NCI-H345 (cell line): ENCODE results near the gene CEP63.

Experiments used
- DNase-seq: peaks from one replicate; lab custom pipeline; 2025; lab: John Stamatoyannopoulos, UW

The CEP63 gene

GRCh38 chr3:134608771-134609435 is 123.0 kb downstream of the CEP63 start:
- no peak for DNase-seq

- DNase-seq, result peak; percentile 26
These were observed 124.1 kb downstream of the CEP63 start for GRCh38 chr3:134609821-134610431.

GRCh38 chr3:134610432-134611385 is 124.9 kb downstream of the CEP63 start:
- DNase-seq, result no peak

GRCh38 chr3:134611516-134611915 is 125.7 kb downstream of the CEP63 start:
- DNase-seq, result no peak

- no peak for DNase-seq
These were observed 127.2 kb downstream of the CEP63 start for GRCh38 chr3:134613006-134613520.

DNA sequence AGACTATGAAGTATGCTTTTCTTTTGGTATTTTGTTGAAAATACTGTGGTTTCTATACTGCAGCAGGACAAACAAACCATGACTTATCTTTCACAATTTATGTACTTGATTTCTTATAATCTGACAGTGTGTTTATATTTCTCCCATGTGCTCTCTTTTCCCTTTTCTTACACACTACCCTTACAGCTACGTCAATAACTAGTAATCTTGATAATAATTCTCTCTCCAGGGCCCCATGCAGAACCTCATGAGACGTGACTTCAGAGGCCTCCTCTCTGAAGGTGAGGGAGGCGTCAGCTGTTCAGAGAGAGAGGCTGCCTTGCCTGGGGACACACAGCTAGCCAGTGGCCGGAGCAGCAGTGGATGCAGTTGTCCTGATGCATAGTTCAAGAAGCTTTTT is 129.1 kb downstream of the CEP63 start:
- no peak for DNase-seq

DNA sequence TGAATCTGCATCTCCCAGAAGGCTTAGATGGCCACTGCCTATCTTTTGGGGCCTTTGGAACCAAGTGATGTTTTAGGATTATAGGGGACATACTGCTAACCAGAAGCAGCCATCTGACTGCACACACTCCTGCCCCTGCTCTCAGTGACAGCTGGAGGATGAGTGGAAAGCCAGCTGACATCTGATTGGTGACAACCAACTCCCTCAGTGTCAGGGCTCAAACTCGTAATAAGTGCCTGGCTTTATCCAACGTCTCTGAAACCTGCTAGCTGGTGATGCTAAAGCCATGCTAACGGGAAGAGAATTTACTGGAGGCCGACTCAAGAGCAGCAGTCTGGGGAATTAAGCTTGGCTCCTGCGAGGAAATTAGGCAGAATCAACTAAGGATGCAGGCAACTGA is 129.9 kb downstream of the CEP63 start:
- no peak for DNase-seq

- DNase-seq, result no peak
These were observed 132.0 kb downstream of the CEP63 start for GRCh38 chr3:134617608-134618477.

DNA sequence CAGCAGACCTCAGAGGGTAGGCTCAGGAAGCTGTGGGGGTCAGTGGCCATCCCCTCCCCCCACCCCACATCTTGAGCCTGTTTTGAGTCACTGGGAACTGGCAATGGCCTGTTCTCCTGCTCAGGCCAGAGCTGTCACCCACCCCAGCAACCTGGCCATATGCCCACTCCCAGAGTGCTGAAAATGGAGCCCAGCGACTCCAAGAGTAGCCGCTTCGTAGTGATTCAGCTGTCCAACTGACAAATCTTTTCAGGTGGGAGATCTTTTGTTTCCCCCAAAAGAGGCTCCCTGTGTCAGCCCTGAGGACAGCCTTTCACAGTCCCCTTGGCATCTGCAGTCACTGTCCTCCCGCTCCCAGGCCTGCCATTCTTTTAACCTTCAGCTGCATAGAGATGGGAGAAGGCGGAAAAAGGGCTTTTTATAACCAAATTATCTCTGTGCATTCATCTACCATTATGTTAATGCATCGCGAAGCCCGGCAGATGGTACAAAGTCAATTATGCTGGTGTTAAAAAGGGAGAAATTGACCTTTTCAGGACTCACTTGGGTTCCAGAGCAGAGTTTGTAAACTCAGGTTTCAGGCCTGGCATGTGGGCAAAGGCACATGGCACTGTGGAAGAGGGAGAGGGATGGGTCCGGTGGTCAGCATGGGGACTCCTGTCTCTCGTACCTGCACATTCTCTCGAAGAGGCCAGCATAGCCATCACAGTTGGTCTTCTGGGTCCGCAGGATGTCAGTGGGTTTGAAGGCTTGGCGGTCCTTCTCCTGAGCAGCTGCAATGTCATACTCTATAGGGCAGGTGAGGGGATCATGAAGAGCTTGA is 132.8 kb downstream of the CEP63 start:
- DNase-seq, result no peak

GRCh38 chr3:134619301-134619615 is 133.4 kb downstream of the CEP63 start:
- DNase-seq, result no peak

GRCh38 chr3:134619884-134620445 is 134.1 kb downstream of the CEP63 start:
- DNase-seq, result no peak

DNA sequence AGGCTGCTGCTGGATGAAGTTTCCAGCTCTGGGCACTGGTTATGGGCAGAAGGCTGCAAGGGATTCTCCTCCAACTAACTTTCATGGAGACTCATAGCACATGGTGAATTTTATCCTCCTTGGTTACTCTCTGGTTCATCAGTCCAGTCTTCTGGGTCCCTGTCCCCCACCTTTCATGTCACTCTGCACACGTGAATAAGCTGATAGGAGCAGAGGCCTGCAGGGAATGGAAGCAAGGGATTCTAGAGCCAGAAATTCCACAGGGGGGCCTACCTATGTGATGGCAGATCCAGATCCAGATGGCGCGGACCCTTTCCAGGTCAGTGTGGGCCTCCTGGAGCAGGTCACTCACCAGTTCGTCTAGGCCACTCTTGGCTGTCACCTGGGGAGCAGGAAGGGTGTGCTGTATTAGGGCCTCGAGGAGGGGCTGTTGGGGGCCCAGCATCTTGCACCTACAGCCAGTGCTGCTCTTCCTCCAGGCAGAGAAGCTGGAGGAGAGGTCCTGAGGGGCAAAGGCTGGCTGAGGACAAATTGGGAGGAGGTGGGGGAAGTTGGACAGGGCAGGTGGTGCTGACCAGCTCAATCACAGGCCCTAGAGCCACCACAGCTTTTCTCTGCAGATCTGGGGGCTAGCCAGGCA is 134.7 kb downstream of the CEP63 start:
- no peak for DNase-seq

DNA sequence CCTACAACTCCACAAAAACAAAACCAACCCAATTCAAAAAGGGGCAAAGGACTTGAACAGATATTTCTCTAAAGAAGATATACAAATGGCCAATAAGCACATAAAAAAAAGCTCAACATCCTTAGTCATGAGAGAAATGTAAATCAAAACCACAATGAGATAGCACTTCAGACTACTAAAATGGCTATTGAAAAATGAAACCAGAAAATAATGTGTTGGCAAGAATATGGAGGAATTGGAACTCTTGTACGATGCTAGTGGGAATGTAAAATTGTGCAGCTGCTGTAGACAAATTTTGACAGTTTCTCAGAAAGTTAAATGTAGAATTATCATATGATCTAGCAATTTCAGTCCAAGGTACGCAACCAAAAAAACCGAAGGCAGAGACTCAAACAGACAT is 136.0 kb downstream of the CEP63 start:
- no peak for DNase-seq

GRCh38 chr3:134622806-134623365 is 137.0 kb downstream of the CEP63 start:
- no peak for DNase-seq

DNA sequence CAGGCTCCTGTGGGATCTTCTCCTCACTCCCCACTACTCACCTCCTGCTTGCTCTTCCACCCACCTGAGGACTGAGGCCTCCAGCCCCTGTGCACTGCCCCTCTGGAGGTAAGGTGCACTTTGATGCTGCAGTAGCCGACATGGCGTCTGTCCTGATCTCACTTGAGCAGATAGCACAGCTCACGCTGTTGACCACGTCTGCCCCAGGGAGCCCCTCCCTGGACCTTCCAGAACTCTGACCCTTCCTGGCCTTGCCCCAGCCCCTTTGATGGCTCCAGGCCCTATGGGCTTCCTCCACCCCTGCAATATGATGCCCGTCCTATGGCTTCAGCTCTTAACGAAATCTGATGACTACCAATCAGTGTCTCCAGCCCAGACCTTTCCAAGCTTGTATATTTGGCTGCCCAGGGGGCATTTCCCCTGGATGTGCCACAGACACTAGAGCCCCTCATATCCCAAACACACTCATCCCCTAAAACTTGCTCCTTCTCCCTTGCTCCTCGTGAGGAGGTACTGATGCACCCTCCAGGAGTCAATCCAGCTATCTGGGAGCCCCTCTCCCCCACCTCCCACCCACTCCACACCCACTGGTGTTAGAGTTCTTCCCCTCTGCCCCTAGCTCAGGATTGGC is 137.9 kb downstream of the CEP63 start:
- no peak for DNase-seq
